ENCODE data around the gene KCNK10. TPM values are rescaled to one million over a fixed set of nuclear protein-coding genes. Genes with fewer than 3 reads are reported as not detected.

KCNK10 gene
- total RNA-seq, 1 donor from 2014 or later, result not detected

Other genes starting within 250 kb of the KCNK10 start
- 2.9 and 3.5 TPM in 2 replicates for gene SPATA7, start 62.4 kb upstream of the KCNK10 start, total RNA-seq
- gene PTPN21, start 231.7 kb upstream of the KCNK10 start, total RNA-seq, result 0.23 TPM in 1 of 2 replicates, not detected in the other
- gene ZC3H14, start 239.8 kb upstream of the KCNK10 start, total RNA-seq, result 37.8 and 41.2 TPM in 2 replicates

Data from T-helper 2 cell treated with Interferon-gamma antibody and Interleukin-4, amounts not matched to agents 100 ng/mL and 5 ng/mL, for 36 hours (primary cell).